Fibroblast of mammary gland (primary cell): ENCODE results near the gene NAA80.

Experiments
- DNase-seq: peaks from one replicate; pipeline ENCODE4 v3.0.0-alpha.2; 2010; ENCODE audit warnings: low read depth
- H3K4me3 ChIP-seq: 2 replicates; pipeline ENCODE4 v1.5.1; 2011; ENCODE audit warnings: low read depth, mild to moderate bottlenecking, low read length, moderate library complexity; ENCODE audit not compliant: control insufficient read depth
- CTCF ChIP-seq: conservative IDR thresholded peaks from 2 replicates; pipeline ENCODE4 v1.5.1; 2011; ENCODE audit warnings: low read depth, low read length, inconsistent platforms; ENCODE audit not compliant: control insufficient read depth, insufficient read depth

NAA80 gene

GRCh38 chr3:50302095-50303012 lies 3.1 kb upstream of the NAA80 start:
- DNase-seq: no peak
- TF ChIP-seq CTCF: no peak
- H3K4me3 ChIP-seq: no peak overlapping the region

DNA sequence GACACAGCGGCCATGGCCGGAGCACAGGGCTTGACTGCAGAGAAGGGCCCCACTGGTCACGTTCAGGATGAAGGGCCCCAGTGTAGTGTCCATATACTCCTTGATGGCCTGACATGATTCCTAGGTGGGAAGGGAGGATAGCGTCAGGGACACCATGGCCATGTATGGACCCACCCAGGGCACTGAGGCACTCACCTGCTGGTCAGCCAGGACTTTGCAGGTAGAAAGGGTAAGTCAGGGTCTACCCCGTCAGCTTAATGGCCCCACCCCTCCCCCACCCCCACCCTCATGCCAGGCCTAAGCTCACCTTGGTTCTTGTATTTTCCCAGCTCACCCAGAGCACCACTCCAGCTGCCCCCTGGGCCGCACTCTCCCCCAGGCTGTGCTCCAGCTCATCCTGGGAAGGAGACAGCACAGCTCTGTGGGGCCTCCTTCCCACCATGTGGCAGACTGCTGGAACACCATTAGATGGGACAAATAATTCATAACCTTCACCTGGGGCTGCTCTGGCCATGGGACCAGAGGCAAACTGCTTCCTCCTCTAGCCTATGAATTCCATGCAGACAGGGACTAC lies 1.6 kb upstream of the NAA80 start:
- DNase-seq: no peak
- no peak for TF ChIP-seq CTCF
- H3K4me3 ChIP-seq: no peak overlapping the region

DNA sequence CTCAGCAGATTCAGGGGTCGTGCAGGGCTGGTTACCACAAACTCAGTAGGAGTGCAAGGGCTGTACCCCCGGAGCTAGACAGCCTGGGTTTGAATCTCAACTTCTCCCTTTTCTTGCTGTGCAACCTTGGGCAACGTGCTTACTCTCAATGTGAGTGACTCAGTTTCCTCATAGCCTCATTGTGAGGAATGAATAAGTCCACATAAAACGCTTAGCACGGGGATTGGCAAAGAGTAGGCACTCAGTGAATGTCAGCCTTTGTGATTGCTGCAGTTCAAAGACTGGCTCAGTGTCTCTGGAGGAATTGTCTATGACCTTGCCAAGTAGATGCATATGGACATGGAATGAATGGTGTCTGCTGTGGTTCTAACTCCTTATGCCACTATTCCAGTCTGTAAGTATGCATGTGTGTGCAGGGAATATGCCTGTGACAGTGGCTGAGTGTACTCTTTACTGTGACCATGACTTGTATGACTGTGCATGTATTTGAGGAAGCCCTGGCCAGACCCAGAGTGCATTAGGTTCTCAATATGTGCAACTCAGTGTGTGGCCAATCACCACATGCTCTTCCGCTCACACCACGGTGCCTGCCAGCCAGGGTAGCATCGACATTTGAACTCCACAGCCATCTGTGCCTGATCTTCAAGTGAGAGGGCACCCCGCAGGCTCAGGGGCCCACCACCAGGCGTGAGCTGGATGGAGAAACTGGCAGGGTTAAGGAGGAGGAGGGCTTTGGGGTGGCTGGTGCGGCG lies 900 bp upstream of the NAA80 start:
- DNase-seq: peak; percentile 80
- no peak for TF ChIP-seq CTCF

DNA sequence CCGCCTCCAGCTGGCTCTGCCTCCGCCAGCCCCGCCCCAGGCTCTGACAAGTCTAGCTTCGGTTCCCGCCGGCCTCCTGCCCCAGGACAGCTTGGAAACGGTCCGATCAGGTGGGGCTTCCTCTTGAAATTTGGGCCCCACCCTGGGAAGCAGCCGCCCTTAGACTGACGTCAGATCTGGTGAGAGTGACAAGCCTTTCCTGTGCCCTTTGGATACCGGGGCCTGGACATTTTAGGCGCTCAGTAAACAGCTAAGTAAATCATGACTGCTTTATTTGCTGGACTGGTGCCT lies 378 bp upstream of the NAA80 start:
- DNase-seq: no peak
- TF ChIP-seq CTCF: no peak
- H3K4me3 ChIP-seq: peak overlapping the region; percentile 51

More for the DNA sequence above, 900 bp upstream of the NAA80 start:
- peak overlapping the region; percentile 51 for H3K4me3 ChIP-seq

GRCh38 chr3:50297896-50298725 lies 1.1 kb downstream of the NAA80 start:
- TF ChIP-seq CTCF: peak; percentile 21
- no peak for DNase-seq
- H3K4me3 ChIP-seq: peak overlapping the region; percentile 86

DNA sequence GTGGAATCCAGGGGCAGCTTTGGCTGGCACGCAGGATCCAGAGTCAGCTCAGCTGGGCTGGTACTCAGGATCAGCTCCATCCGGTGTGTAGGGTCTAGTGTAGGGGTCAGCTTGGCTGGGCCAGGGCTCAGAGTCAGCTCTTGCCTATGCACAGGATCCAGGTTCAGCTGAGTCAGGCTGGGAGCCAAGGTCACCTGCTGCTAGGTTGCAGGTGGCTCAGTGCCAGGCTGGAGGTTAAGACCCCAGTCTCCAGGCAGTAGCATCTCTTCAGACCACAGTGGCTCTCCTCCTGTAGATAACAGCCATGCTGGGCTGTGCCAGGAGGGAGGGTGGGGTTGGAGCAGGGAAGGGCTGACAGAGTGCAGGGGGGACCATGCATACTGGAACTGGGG lies 1.8 kb downstream of the NAA80 start:
- no peak for TF ChIP-seq CTCF
- no peak for DNase-seq
- no peak overlapping the region for H3K4me3 ChIP-seq
